Heart left ventricle (tissue), 13 donors: Measurements from ENCODE around the gene FEZ2.

Source experiments
- POLR2A ChIP-seq, 2 donors: fragments of 450-650 bp; IDR thresholded peaks; one replicate each; pipeline ENCODE4 v1.6.1; 2017; ENCODE audit warnings: antibody characterized with exemption in 2 of 2, mild to moderate bottlenecking in 2 of 2, moderate library complexity in 2 of 2
- TF ChIP-seq, protein P1 (sequence below), 12 donors: fragments of 200-600 bp; sonication (generic) in 4 of 12; IDR thresholded peaks; one replicate each; pipeline versions ENCODE4 v1.5.0 to v1.8.0; 2018 to 2022; ENCODE audit warnings: antibody characterized with exemption in 12 of 12, mild to moderate bottlenecking in 5 of 12
- donor health status: ischemic (EF 13 %, LVEDD 7.1; RV severe dilation, severe dysfunction).
- donor health status: DM: no; HTN: yes; CAD: no.
- donor health status: DM: no; HTN: no; CAD: no.
- donor health status: ischemic (EF 25% LVEDD 6.9; RV normal size, moderate dysfunction).
- donor health status: ischemic (EF 25% LVEDD 5.7; RV mildly dilated, moderate dysfunction).
- donor health status: ischemic (EF 35%, LVEDD 5.7; RV mildly dilated, moderate dysfunction).
- donor health status: nonischemic (EF 11% LVEDD 7.7; RV severe dilation, severe dysfunction).
- donor health status: DM: yes; HTN: yes; CAD: no.
- donor health status: PGD.
- donor health status: ischemic (EF 29% LVEDD 5.4; RV normal size, mild dysfunction).
- donor health status: nonischemic (EF 23%, LVEDD 6.1; RV moderate dilation, normal function).

DNA sequence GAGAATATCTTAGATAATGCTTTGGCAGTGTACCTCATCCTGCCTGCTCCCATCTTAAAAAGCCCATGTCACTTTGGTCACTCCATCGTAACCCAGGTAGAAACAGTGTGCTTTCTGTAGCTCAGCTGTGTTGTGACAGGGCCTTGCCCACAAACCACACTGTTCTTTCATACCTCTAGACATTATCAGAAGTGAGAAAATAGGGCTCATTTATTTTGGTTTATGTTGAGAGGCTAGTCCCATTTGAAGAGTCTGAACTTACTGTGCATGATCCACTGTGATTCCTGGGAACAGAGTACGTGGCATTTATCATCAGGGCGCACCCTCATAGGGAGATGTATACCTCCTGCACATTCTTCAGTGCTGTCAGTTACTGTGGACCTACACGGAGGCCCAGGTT lies 69.7 kb downstream of the FEZ2 start:
- TF ChIP-seq, protein P1, sequence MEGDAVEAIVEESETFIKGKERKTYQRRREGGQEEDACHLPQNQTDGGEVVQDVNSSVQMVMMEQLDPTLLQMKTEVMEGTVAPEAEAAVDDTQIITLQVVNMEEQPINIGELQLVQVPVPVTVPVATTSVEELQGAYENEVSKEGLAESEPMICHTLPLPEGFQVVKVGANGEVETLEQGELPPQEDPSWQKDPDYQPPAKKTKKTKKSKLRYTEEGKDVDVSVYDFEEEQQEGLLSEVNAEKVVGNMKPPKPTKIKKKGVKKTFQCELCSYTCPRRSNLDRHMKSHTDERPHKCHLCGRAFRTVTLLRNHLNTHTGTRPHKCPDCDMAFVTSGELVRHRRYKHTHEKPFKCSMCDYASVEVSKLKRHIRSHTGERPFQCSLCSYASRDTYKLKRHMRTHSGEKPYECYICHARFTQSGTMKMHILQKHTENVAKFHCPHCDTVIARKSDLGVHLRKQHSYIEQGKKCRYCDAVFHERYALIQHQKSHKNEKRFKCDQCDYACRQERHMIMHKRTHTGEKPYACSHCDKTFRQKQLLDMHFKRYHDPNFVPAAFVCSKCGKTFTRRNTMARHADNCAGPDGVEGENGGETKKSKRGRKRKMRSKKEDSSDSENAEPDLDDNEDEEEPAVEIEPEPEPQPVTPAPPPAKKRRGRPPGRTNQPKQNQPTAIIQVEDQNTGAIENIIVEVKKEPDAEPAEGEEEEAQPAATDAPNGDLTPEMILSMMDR (IDR thresholded peaks at IDR 0.05), result no peak
- no peak for TF ChIP-seq POLR2A (IDR thresholded peaks at IDR 0.05)
